GM23338 (cell line): Measurements from ENCODE around the gene SORCS2. TPM values are rescaled to one million over a fixed set of nuclear protein-coding genes. Genes with fewer than 3 reads are reported as not detected.

ENCODE experiments used
- CREB1 ChIP-seq: fragments of 250-450 bp; sonication (Bioruptor Pico); IDR thresholded peaks from 2 replicates; pipeline ENCODE4 v1.5.0; 2020; ENCODE audit warnings: low read depth, mild to moderate bottlenecking, moderate library complexity
- EZH2 ChIP-seq: fragments of 200-600 bp; sonication (generic); IDR thresholded peaks from one replicate; pipeline ENCODE4 v1.8.0; 2017; ENCODE audit warnings: antibody characterized with exemption, mild to moderate bottlenecking, low read depth; ENCODE audit not compliant: unreplicated experiment
- EZH2phosphoT487 ChIP-seq: fragments of 200-600 bp; sonication (generic); IDR thresholded peaks from one replicate; pipeline ENCODE4 v1.8.1; 2018; ENCODE audit warnings: antibody characterized with exemption; ENCODE audit not compliant: unreplicated experiment
- JUNB ChIP-seq: IDR thresholded peaks from one replicate; pipeline ENCODE4 v1.6.1; 2016; ENCODE audit warnings: antibody characterized with exemption; ENCODE audit not compliant: unreplicated experiment
- NANOG ChIP-seq: IDR thresholded peaks from 2 replicates; pipeline ENCODE4 v1.6.1; 2016; ENCODE audit warnings: antibody characterized with exemption, borderline replicate concordance
- POLR2AphosphoS5 ChIP-seq: IDR thresholded peaks from 2 replicates; pipeline ENCODE4 v1.6.1; 2016; ENCODE audit warnings: antibody characterized with exemption, low read depth
- ZNF114 ChIP-seq: fragments of 250-450 bp; sonication (Bioruptor Pico); IDR thresholded peaks from 2 replicates; pipeline ENCODE4 v1.5.0; 2020; ENCODE audit warnings: mild to moderate bottlenecking, moderate library complexity
- polyA plus RNA-seq: library from polyadenylated mRNA; unstranded; fragments of >200 nt; fragmentation: Nextera tagmentation; extraction: Ambion mirVana; gene quantifications from 2 replicates; pipeline ENCODE4 v1.2.1, GENCODE V29; 2016
- total RNA-seq: library from RNA; depleted of rRNA; stranded (reverse); fragments of >200 nt; shearing (Covaris generic); gene quantifications from 2 replicates; pipeline ENCODE4 v1.2.3, GENCODE V29; 2014
- TF ChIP-seq, protein P1 (sequence below), 2 experiments: fragments of 200-600 bp in 1 of 2; sonication (generic) in 1 of 2; conservative IDR thresholded peaks; 2 replicates each; pipeline versions ENCODE4 v1.5.1 to v1.6.1; 2016 to 2017; ENCODE audit warnings: antibody characterized with exemption in 2 of 2, low read depth in 2 of 2, mild to moderate bottlenecking in 2 of 2, moderate library complexity in 1 of 2
- TF ChIP-seq, protein P2 (sequence below): fragments of 250-450 bp; sonication (Bioruptor Pico); IDR thresholded peaks from 2 replicates; pipeline ENCODE4 v1.5.0; 2020; ENCODE audit warnings: mild to moderate bottlenecking, moderate library complexity

The SORCS2 gene
- total and polyA plus RNA-seq, 2 experiments from 2014 or later = 0.47 to 2.4 TPM

DNA sequence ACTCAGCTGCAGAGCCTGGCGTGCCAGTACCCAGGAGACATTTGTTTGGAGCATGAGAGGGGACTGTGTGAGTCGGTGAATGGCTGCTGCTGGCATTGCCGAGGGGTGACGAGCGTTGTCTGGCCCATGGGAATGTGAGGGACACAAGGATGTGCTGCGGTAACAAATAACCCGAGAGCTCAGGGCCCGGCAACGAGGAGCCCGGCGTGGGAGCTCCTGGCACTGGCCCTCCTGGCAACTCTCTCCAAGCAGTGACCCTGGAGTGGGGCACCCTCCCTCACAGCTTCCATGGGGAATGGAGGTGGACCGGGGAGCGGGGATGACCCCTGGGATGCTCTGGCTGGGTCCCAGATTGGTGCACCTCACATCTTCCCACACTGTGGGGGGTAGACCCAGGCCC lies 44.0 kb upstream of the SORCS2 start (continued):
- TF ChIP-seq, protein P1, sequence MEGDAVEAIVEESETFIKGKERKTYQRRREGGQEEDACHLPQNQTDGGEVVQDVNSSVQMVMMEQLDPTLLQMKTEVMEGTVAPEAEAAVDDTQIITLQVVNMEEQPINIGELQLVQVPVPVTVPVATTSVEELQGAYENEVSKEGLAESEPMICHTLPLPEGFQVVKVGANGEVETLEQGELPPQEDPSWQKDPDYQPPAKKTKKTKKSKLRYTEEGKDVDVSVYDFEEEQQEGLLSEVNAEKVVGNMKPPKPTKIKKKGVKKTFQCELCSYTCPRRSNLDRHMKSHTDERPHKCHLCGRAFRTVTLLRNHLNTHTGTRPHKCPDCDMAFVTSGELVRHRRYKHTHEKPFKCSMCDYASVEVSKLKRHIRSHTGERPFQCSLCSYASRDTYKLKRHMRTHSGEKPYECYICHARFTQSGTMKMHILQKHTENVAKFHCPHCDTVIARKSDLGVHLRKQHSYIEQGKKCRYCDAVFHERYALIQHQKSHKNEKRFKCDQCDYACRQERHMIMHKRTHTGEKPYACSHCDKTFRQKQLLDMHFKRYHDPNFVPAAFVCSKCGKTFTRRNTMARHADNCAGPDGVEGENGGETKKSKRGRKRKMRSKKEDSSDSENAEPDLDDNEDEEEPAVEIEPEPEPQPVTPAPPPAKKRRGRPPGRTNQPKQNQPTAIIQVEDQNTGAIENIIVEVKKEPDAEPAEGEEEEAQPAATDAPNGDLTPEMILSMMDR (conservative IDR thresholded peaks at IDR 0.05; ENCODE audit: low read depth in 2 of 2) = no peak
- no peak for TF ChIP-seq EZH2phosphoT487
- TF ChIP-seq ZNF114 (CRISPR knock-in tag) = no peak
- TF ChIP-seq NANOG = no peak
- no peak for TF ChIP-seq CREB1 (CRISPR knock-in tag)
- TF ChIP-seq, protein P2, sequence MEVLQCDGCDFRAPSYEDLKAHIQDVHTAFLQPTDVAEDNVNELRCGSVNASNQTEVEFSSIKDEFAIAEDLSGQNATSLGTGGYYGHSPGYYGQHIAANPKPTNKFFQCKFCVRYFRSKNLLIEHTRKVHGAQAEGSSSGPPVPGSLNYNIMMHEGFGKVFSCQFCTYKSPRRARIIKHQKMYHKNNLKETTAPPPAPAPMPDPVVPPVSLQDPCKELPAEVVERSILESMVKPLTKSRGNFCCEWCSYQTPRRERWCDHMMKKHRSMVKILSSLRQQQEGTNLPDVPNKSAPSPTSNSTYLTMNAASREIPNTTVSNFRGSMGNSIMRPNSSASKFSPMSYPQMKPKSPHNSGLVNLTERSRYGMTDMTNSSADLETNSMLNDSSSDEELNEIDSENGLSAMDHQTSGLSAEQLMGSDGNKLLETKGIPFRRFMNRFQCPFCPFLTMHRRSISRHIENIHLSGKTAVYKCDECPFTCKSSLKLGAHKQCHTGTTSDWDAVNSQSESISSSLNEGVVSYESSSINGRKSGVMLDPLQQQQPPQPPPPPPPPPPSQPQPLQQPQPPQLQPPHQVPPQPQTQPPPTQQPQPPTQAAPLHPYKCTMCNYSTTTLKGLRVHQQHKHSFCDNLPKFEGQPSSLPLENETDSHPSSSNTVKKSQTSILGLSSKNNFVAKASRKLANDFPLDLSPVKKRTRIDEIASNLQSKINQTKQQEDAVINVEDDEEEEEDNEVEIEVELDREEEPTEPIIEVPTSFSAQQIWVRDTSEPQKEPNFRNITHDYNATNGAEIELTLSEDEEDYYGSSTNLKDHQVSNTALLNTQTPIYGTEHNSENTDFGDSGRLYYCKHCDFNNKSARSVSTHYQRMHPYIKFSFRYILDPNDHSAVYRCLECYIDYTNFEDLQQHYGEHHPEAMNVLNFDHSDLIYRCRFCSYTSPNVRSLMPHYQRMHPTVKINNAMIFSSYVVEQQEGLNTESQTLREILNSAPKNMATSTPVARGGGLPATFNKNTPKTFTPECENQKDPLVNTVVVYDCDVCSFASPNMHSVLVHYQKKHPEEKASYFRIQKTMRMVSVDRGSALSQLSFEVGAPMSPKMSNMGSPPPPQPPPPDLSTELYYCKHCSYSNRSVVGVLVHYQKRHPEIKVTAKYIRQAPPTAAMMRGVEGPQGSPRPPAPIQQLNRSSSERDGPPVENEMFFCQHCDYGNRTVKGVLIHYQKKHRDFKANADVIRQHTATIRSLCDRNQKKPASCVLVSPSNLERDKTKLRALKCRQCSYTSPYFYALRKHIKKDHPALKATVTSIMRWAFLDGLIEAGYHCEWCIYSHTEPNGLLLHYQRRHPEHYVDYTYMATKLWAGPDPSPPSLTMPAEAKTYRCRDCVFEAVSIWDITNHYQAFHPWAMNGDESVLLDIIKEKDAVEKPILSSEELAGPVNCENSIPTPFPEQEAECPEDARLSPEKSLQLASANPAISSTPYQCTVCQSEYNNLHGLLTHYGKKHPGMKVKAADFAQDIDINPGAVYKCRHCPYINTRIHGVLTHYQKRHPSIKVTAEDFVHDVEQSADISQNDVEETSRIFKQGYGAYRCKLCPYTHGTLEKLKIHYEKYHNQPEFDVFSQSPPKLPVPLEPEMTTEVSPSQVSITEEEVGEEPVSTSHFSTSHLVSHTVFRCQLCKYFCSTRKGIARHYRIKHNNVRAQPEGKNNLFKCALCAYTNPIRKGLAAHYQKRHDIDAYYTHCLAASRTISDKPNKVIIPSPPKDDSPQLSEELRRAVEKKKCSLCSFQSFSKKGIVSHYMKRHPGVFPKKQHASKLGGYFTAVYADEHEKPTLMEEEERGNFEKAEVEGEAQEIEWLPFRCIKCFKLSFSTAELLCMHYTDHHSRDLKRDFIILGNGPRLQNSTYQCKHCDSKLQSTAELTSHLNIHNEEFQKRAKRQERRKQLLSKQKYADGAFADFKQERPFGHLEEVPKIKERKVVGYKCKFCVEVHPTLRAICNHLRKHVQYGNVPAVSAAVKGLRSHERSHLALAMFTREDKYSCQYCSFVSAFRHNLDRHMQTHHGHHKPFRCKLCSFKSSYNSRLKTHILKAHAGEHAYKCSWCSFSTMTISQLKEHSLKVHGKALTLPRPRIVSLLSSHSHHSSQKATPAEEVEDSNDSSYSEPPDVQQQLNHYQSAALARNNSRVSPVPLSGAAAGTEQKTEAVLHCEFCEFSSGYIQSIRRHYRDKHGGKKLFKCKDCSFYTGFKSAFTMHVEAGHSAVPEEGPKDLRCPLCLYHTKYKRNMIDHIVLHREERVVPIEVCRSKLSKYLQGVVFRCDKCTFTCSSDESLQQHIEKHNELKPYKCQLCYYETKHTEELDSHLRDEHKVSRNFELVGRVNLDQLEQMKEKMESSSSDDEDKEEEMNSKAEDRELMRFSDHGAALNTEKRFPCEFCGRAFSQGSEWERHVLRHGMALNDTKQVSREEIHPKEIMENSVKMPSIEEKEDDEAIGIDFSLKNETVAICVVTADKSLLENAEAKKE = no peak
- no peak for TF ChIP-seq EZH2
- TF ChIP-seq POLR2AphosphoS5 = no peak
- TF ChIP-seq JUNB = no peak
